Inferior parietal cortex (tissue), 1 donor: ENCODE measurements around the gene IFT25.
A peak's percentile ranks its signal among the peaks of the same experiment; 100 is the strongest.
"Not testable (repeated sequence)": the region's sequence is repeated elsewhere in the genome, so short reads cannot be mapped to it uniquely, and the experiment has no call there.

ENCODE experiments used
- DNase-seq: peaks from one replicate; pipeline ENCODE4 v3.0.0-alpha.2; 2016; ENCODE audit errors: extremely low spot score

IFT25 gene

DNA sequence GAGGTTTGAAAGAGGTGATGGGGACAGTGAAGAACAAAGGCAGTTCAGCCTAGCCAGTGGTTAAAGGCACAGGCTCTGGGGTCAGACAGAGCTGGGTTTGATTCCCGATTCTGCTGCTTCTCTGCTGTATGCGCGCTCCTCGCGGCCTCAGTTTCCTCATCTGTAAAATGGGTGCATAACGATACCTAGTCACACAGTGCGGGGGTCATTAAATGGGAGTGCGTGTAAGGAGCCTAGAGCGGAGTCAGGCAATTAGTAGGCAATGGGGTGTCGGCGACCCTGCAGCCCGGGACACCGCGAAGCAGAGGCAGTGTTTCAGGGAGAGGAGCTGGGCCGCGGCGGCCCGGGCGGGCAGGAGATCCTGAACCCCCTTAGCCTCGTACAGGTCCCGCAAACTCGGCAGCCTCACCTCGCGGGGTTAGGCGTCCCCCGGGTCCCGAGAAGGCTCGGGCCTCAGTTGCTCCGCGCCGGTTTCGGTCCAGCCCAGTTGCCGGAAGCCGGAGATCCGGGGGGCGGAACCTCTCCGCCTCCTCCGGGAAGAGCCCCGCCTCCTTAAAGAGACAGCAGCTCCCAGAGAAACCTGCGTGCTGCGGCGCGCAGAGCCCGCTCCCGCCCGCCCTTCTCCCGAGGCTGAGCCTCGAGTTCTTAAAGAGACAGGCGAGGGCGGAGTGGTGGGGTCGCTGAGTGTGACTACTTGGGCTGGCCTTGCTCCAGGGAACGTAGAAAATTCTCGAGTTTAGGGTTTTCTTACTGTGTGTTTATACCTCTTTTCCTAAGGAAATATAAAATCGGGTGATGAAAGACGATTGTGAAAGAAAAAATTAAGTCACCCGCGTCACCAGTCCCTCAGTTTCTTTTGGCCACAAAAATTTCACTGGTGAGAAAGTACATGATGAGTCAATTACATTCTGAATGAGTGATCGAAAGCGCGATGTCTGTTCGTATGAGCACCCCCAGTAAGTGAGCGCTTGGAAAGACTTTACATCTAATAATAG, 55.9 kb downstream of the IFT25 start, which contains the start of gene YIPF1:
TSS of gene YIPF1 (minus strand) at position 494 of the 995 bp plus-strand sequence. CDS start 860 bp downstream, outside the sequence.
- peak; percentile 91 for DNase-seq

DNA sequence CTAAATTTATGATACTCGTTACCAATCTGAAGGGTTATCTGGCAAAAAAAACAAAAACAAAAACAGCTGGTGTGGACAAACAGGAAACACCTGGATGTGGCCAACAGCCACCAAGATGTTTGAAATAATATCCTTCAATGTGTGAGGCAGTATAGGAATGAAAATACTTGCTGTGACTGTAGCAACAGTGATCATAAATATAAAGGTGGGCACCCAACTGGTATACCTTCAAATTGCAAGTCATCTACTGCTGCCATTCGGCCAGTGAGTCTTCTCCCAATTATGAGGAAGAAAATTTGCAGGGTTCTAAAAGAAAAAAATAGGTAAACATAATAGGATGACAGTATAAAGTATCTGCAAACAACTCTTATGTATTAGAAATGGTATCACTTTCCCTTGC, 56.8 kb downstream of the IFT25 start:
- DNase-seq, result no peak

DNA sequence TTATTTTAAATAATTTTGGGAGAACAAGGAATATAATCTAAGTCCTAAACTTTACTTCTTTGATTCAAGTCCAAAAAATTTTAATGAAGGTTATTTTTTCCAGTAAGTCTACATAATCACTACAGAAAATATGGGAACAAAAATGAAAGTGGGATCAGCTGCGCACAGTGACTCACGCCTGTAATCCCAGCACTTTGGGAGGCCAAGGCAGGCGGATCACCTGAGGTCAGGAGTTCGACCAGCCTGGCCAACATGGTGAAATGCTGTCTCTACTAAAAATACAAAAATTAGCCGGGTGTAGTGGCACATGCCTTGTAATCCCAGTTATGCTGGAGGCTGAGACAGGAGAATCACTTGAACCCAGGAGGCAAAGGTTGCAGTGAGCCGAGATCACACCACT, 61.9 kb downstream of the IFT25 start:
- not testable (repeated sequence) for DNase-seq

DNA sequence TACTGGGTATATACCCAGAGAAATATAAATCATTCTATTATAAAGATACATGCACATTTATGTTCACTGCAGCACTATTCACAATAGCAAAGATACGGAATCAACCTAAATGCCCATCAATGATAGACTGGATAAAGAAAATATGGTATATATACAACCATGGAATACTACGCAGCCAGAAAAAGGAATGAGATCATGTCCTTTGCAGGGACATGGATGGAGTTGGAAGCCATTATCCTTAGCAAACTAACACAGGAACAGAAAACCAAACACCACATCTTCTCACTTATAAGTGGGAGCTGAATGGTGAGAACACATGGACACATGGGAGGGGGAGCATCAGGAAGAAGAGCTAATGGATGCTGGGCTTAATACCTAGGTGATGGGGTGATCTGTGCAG, 63.6 kb downstream of the IFT25 start:
- not testable (repeated sequence) for DNase-seq

DNA sequence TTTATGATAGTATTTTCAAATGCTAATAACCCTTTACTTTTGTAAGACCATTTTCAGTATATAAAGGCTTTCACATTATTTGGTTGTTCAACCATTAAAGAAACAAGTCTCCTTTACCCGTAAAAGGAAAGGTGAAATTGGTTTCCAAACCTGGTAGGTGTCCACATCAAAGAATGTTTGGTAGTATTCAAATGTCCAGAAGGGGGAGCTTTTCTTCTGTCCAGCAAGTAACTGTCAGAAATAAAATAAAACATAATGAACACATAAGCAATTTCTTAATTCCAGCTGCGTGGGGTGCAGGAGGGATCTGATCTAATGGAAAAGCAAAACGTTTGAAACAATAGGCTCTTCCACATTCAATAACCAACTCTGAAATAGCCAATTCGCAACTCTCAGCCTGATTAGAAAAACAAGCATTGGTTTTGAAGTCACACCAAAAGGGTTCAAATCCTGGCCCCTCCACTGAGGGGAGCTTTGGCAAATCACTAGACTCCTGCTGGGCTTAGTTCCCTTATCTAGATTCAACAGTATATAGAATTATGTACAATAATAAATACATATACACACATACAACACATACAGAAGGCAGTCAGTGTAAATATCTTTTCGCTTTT, 66.9 kb downstream of the IFT25 start:
- peak; percentile 65 for DNase-seq

DNA sequence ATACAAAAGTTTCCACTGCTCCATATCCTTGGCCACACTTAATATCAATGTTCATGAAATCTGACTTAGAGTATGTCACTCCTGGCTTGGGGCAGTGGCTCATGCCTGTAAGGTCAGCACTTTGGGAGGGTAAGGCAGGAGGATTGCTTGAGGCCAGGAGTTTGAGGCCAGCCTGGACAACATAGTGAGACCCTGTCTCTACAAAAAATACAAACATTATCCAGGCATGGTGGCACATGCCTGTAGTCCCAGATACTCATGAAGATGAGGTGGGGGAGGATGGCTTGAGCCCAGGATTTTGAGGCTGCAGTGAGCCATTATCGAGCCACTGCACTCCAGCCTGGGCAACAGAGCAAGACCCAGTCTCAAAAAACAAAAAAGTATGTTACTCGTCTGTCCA, 70.3 kb downstream of the IFT25 start:
- DNase-seq, result not testable (repeated sequence)

DNA sequence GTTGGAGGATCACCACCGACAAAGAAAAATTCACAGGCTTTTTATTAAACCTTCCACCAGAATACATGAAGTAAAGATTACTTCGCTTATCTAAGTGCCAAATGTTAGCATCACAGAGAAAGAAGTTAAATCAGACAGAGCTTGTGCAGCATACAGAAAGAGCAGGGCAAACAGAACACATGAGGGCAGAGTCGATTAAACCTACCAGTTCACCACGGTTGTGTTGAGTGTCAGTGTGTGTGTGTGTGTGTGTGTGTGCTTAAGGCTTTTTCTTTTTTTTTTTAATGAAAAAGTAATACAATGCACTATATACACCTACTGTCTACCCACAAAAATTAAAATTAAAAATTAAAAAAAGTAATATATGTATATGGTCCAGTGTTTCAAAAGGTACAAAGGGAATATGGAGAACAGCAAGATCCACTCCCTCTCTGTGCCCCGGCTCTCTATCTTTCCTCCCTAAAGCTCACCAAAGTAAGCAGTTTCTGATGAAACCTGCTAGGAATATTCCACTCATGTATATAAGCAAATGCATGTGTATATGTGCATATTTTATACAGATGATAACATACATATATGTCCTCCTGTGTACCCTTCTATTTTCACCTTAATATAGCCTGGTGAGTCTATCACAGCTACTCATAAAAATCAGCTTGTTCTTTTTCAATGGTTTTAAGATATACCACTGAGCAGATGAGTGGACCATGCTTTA, 73.6 kb downstream of the IFT25 start:
- no peak for DNase-seq
